Measurements from ENCODE around the gene FANCI.

FANCI gene

DNA sequence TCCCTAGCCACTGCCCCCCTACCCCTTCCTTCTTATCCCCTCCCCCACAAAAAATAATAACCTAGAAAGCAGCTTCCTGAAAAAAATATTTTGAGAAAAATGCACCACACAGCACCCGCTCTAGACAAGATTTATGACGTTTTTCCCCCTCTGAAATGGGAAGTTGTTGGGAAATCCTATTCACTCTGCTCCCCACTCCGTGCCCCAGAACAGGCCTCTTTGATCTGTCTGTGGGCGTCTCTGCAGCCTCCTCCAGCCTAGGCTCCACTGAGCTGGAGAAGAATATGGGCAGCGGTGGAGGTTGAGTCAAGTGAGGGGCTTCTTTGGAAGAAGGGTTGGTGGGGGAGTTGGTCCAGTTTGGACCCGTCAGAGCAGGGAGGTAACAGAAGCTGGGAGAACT is 119.4 kb downstream of the FANCI start:
- DNase-seq = peak; percentile 75 to 87 (median 84)

DNA sequence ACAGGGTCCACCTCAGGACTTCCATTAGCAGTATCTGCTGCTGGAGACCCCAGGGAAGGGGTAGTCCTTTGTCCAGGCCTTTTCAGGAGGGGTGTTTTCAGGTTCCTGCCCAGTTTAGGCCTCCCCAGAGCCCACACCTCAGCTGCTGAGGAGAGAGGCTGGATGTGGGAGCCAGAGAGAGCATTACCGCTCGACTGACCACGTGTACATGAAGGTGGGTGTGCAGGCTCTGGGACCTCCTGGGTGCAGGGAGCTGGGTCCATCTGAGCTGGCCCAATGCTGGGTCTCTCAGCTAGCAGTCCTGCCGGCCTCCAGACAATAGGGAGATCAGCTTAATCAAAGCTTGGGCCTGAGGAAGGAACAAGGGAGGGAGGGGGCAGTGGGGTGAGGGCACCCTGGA is 120.0 kb downstream of the FANCI start:
- no peak for DNase-seq

DNA sequence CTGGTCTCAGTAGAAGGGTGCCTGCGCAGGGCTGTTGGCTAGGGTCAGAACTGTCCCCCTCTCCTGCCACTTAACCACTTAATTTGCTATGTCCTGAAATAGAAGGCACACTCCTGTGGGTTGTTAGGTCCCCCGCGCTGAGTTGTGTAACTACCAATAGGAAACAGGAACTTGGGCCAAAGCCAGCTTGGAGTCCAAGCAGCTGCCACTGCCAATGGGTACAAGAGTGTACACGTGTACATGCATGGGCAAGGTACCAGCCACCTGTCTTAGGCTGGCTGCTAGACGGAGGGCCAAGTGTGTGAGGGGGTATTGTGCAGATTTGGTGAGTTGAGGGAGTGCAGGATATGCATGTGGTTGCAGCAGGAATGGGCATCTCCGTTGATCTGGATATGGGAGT is 120.6 kb downstream of the FANCI start:
- DNase-seq = peak; percentile 83 to 87 (median 84)

DNA sequence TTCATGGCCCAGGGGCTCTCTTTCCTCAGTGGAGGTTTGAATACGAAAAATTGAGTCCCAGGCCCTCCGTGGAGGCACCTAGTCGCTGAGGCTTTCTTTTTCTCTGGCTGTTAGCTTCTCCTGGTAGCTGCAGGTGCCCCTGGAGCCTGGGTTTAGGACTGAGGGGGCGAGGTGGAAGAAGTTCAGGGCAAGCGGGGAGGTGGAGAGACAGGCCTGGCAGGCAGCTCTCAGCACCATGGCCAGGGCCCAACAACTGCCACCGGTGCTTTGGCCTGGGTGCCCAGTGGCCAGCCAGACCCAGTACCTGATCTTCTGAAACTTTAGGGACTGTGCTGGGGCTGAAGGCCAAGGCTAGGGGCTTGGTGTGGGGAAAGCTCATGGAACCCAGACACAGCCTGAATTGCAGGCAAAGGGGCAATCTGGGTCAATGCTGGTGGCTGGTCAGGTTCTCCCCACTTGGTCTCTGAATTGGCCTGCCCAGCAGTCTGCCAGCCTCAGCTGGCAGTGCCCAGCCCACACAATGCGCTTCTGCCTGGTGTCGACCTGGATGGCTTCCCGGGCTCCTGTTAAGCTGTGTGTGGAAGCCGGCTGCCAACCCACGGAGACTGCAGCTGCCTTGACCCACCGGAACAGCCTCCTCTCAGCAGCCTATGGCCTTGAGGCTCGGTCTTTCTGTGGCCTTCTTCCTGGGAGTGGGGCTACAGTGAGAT is 121.1 kb downstream of the FANCI start:
- no peak for DNase-seq

- DNase-seq = no peak
Observed at GRCh38 chr15:89365462-89366065, 121.8 kb downstream of the FANCI start.

Data from suppressor macrophage treated with lipopolysaccharide for 1 hour (primary cell).